ENCODE measurements around the gene IQCN.

The IQCN gene

GRCh38 chr19:18233224-18233825, 40.9 kb downstream of the IQCN start:
- peak; percentile 28 for DNase-seq (ENCODE audit: low read depth)

DNA sequence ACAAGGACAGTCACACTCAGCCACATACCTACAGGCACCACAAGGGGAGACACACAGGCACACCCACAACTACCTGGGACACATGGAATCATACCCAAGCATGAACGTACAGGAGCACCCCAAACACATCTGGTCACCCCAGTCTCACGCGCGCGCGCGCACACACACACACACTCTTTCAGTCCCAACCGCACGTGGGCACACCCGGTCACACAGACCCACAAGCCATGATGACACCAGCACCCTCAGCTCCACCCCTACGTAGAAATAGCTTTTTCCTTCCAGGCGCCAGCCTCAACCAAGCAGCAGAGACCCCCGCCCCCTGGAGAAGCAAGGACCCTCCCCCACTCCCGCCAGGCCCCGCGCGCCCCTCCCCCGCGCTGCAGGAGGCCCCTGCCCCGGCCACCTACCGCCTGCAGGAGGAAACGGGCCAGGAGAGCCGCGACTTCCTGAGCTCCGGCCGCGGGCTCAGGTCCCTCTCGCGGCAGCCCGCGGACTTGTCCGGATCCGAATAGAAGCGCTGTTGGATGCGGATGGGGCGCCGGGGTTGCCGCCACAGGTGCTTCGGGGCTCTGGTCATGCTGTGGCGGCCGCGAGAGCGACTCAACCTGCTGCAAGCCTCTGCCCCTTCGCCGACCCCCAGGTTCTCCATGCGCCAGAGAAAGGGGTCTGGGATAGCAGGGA, 41.6 kb downstream of the IQCN start:
- DNase-seq (ENCODE audit: low read depth) = no peak

GRCh38 chr19:18231775-18232174, 42.5 kb downstream of the IQCN start:
- DNase-seq (ENCODE audit: low read depth) = no peak

GRCh38 chr19:18230941-18231734, 43.1 kb downstream of the IQCN start:
- no peak for DNase-seq (ENCODE audit: low read depth)

- no peak for DNase-seq (ENCODE audit: low read depth)
Observed at GRCh38 chr19:18229915-18230314, 44.3 kb downstream of the IQCN start.

- no peak for DNase-seq (ENCODE audit: low read depth)
Observed at GRCh38 chr19:18229474-18229873, 44.8 kb downstream of the IQCN start.

DNA sequence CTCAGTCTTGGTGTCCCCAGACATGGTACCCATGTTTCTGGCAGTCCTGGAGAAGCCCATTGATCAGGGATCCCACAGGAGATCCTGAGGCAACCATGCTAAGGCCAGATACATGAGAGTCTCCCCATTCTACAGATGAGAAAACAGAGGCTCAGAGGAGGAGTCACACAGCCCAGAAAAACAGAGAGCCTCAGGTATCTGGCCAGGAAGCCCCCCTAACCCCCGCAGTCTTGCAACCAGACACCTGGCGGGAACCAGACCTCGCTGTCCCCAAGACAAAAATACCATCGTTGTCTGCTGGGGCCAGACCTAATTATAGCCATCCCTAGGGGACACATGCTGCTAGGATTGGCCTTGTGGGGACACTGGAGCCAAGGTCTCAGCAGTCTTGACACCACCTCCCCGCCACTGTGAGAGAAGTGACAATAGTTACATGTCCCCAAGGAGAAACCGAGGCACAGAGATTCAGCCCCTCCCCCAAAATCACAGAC, 46.4 kb downstream of the IQCN start:
- no peak for DNase-seq (ENCODE audit: low read depth)

GRCh38 chr19:18226956-18227780, 47.1 kb downstream of the IQCN start:
- no peak for DNase-seq (ENCODE audit: low read depth)

GRCh38 chr19:18225702-18226468, 48.4 kb downstream of the IQCN start, which contains the start of gene PDE4C:
TSS of gene PDE4C (minus strand) at chr19:18226438. CDS start at chr19:18226415, 23 bp downstream.
- DNase-seq (ENCODE audit: low read depth) = no peak

DNA sequence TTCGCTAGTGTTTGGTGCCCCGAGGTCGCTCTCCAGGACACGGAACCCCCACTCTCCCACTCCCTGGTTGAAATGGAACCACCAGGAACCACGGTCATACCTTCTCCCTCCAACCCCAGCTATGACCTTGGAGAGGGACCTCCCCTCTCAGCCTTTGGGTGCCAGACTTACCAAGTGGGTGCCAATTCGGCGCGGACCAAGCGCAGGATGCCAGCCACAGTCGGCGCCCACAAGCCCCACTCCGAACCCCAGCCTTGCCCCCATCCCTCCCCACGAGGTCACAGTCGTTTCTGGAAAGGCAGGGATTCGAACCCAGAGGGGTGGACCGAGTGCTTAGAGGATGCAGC, 48.9 kb downstream of the IQCN start:
- DNase-seq (ENCODE audit: low read depth) = no peak

GRCh38 chr19:18224525-18225354, 49.5 kb downstream of the IQCN start:
- peak; percentile 70 for DNase-seq (ENCODE audit: low read depth)

DNA sequence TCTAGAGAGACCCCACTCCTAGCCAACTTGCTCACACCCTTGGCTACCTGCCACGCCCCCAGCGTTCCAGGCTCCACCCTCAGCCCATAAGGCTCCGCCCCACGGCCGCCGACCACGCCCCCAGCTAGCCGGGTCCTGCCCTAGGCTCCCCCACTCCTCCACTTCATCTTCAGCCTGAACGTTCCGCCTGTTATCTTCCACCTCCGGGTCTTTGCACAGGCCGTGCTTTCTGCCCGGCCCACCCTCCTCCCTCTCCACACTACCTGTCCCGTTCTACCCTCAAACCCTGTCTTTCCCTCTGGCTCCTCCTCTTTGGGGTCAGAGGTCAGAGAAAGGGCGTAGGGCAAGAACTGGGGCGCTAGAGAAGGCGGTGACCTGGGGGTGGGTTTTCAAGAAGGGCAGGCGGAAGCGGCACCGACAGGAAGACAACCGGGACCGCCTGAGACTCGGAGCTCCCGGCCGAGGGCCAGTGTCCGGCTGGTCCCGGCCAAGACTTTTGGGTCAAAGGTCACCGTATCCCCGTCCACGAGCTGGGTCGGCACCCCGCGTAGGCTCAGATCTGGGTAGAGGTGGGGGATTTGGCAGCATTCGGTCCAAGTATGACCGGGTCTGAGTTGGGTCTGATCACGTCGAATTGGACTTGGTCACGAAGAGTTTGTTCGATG, 50.3 kb downstream of the IQCN start:
- DNase-seq (ENCODE audit: low read depth) = no peak

DNA sequence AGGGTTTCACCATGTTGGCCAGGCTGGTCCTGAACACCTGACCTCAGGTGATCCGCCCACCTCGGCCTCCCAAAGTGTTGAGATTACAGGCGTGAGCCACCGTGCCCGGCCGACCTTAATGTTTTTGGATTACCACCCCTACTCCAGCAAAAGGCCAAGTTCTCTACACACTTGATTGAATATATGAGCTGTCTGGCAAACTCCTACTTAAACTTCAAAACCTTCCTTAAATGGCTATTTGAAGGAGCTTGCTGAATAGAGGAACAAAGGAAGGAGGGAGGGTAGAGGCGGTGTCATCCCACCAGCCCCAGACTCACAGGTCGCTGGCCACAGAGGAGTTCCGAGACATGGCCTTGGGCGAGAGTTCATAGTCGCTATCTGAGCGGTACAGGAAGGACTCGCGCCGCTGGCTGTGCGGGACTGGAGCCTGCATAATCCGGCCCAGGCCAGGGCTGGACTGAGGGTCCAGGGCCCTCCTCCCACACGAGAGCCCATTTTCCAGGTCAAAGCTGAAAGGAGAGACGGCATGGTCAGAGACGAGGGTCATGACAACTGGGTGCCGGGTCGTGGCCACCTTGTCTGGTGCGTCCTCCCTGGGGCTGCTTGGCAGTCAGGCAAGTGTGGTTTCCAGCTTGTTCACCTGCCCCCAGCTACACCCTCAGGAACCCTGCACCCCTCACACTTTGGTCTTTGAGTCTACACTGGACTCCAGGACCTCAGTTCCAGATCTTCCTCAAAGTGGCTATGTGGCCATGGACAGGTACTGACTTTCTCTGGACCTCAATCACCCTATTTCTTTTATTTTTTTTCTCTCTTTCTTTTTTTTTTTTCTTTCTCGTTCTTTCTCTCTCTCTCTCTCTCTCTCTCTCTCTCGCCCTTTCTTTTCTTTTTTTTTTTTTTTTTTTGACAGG, 52.2 kb downstream of the IQCN start:
- DNase-seq (ENCODE audit: low read depth) = no peak

- no peak for DNase-seq (ENCODE audit: low read depth)
Observed at GRCh38 chr19:18220632-18221275, 53.5 kb downstream of the IQCN start.

DNA sequence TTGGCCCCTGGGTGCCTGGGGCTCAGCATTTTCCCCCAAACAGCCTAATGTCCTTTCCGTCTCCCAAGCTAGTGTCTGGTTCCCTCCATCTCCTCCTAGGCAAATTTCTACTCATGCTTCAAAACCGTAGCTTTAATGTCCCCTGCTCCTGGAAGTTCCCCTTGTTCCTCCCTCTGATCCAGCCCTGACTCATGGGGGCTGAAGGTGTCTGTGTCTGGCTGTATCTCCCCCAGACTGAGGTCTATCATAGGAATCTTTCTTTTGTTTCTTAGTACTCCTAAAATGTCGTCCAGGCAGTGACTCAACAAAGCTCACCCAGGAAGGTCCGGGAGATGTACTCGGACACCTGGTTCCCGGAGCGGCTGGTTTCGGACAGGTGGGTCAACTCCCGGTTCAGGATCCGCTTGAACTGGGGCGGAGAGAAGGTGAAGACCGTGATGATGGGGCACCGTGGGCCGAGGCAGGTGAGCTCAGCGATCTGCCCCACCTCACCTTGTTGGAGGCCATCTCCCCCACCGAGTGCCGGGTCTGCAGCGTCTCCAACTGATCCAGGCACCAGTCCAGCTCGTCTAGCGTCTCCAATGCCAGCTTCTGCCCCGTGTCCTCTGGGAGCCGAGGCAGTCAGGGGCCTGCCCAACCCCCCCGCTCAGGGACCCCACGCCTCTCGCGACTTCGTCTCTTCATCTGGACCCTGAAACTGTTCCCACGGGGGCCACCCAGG, 54.2 kb downstream of the IQCN start:
- DNase-seq (ENCODE audit: low read depth) = no peak

DNA sequence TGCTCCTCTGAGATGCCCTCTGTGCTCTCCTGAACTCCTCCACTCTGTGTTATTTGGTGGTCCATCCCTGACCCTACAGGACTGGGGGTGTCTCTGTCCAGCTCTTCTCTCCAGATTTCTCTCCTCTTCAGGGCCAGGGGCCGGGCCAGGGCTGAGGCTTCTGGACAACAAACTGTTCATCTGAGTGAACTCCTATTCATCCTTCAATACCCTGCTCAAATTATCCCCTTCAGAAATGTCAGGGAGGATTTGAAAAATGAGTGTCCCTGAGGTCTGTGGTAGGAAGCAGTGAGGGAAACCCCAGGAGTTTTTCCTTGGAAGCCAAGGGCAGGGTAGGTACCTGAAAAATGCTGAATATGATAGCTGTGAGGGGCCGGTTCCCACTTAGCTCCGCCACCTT, 55.7 kb downstream of the IQCN start:
- DNase-seq (ENCODE audit: low read depth) = no peak

- DNase-seq (ENCODE audit: low read depth) = no peak
Observed at GRCh38 chr19:18218159-18218558, 56.1 kb downstream of the IQCN start.

GRCh38 chr19:18216789-18217188, 57.5 kb downstream of the IQCN start:
- no peak for DNase-seq (ENCODE audit: low read depth)
